ENCODE data around the gene LYVE1.

- TF ChIP-seq RFX5 (IDR thresholded peaks at IDR 0.05; ENCODE audit: low read length) (no peak), TAF1 (IDR thresholded peaks at IDR 0.05; ENCODE audit: borderline replicate concordance, low read depth, low read length) (no peak), CTCF (IDR thresholded peaks at IDR 0.05) (no peak), POLR2AphosphoS5 (IDR thresholded peaks at IDR 0.05; ENCODE audit: low read depth, low read length) (no peak), JUND (IDR thresholded peaks at IDR 0.05) (no peak), SMC3 (IDR thresholded peaks at IDR 0.05; ENCODE audit: low read depth, low read length) (no peak), MEF2A (IDR thresholded peaks at IDR 0.05; ENCODE audit: borderline replicate concordance, low read depth) (no peak), TCF12 (IDR thresholded peaks at IDR 0.05) (no peak)
Observed at GRCh38 chr11:10518891-10519290, 49.6 kb downstream of the LYVE1 start.
